ENCODE data around the gene C1orf105.
"Not testable (repeated sequence)": the region's sequence is repeated elsewhere in the genome, so short reads cannot be mapped to it uniquely, and the experiment has no call there.

C1orf105 gene

DNA sequence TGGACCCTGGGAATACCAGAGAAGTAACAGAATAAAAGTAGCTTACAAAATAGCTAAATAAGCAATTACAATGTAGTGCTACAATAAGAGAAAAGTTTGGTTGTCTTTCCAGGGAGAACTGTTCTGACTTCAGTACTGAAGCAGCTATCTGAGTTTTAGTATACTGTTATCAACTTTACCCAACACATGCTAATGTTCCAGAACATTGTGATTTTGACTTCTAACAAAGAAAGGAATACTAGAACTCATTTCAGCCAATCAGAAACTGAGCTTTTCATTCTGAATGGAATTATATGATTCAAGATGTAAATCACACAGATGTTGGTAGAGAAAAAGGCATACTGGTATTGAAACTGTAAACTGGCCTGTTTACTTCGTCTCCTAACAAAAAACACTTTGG, at the start of gene C1orf105:
Gene C1orf105 (plus strand): TSS at position 301 of the 400 bp plus-strand sequence. CDS start 201 bp downstream, outside the sequence.
- no peak for DNase-seq

DNA sequence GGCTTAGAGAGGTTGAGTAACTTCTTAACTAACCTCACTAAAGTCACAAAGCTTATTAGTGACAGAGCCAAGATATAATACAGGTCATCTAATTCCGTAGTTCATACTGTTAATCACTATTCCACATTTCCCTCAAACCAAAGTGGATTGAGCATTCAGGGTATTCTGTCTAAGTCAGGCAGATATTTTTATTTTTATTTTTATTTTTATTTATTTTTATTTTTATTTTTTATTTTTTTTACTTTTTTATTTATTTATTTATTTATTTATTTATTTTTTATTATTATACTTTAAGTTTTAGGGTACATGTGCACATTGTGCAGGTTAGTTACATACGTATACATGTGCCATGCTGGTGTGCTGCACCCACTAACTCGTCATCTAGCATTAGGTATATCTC, 48.8 kb upstream of the C1orf105 start:
- DNase-seq = not testable (repeated sequence)

DNA sequence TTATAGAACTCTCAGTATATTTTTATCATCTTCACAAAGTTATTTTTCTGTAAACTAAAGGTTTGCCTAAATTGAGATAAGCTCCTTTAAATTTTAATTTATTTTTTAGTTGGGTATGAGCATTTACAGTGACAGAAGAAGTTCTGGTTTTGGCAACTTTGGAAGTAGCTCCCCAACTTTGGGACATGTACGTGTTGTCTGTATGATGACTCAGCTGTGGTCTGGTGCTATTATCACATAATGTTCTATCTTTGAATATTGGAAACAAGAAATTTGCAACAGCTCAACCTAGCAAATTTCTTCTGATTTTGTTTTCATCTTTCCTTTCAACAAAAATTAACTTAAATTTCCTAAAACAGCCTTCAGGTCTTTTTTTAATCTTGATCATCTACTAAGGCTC, 46.6 kb upstream of the C1orf105 start:
- no peak for DNase-seq

GRCh38 chr1:172375211-172375631, 45.3 kb upstream of the C1orf105 start:
- no peak for DNase-seq

GRCh38 chr1:172376431-172376830, 44.1 kb upstream of the C1orf105 start:
- no peak for DNase-seq

DNA sequence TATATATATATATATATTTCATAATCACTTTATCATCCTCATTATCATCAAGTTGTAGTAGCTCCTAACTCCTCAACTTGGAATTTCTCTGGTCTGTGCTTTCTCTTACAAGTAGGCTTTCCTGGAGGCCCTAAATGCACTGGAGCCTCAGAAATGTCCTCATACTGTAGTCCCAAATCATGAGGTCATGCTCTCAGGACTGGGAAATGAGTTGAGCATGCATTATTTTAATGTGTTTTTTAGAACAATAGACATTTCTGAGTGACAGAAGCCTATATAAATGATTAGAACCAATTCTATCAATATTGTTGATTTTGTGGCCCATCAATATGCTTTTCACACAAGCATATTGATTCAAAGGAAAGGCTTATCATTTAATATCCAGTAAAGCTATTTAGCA, 42.9 kb upstream of the C1orf105 start:
- no peak for DNase-seq

DNA sequence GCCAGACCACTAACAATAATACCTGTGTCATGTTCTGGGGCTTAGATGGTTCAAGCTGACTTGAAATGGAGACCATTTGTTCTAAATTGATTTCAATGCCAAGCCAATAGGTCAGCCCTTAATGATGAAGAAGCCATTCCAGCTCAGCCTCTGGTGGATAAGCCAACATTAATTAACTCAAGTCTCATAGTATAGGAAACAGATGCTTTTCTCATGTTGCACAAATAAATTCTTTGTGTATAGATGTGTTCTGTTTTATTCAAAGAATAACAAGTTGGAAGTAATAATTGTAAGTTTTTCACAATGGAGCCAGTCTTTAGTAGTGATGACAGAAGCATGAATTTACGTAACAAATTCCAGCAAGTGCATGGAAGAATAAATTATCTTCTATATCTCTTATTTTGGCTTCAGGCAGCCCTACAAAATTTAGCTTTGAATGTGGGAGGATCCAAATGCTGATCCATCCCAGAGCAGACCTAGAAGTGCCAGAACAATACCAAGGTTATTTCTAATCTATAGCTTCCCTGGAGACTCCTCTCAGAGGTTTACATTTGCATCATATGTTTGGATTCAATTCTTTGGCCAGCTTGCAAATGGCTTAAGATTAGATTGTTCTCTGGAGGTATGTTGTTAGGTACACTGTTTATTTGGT, 42.2 kb upstream of the C1orf105 start:
- DNase-seq = no peak

DNA sequence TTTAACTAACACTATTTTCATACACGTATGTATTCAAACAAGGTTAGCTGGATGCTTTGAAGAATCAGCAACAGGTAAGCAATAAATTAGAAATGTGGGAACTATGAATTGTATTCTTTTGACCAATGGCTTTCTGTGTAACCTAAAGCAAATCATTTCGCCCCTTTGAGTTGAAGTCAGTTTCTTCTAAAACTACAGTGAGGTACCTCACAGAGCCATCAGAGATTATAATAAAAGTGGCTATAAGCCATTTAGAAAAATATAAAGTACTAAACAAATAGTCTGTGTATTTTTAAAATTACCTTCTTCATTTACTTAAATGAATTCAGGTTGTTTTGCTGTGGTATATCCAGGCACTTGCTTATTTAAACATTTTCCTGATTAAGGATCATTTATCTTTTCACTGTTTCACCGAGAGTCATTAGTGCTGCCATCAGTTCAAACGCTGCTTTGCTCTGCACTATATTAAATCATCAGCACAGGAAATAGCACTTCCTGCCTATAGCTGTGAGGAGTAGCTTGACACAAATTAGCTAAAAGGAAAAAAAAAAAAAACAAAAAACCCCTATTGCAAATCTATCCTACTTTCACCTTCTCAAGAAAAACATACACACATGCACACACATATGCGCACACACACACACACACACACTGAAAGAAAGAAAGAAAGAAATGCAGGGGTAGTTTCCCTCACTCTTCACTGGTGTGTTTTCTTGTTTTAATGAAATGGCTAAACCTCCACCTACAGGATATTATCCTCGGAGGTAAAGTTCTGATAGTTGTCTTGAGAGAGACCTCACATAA, 39.8 kb upstream of the C1orf105 start:
- no peak for DNase-seq

- no peak for DNase-seq
These were observed 38.5 kb upstream of the C1orf105 start for GRCh38 chr1:172381946-172382345.

DNA sequence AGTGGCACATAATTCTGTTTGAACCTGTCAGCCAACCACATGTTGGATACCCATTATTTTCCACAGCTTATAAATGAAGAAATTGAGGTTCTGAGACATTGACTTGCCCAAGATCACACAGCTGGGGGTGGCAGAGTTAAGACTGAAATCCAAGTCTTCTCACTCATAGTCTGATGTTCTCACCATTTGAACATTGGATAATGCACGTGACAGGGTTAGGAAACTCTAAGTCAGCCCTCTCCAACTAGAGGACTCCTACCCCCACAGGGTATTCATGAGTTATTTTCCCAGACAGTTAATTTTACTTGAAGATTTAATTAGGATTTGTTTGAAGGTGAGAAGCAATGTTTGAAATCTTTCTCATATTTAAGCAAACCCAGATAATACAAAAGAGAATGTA, 38.1 kb upstream of the C1orf105 start:
- DNase-seq = no peak

DNA sequence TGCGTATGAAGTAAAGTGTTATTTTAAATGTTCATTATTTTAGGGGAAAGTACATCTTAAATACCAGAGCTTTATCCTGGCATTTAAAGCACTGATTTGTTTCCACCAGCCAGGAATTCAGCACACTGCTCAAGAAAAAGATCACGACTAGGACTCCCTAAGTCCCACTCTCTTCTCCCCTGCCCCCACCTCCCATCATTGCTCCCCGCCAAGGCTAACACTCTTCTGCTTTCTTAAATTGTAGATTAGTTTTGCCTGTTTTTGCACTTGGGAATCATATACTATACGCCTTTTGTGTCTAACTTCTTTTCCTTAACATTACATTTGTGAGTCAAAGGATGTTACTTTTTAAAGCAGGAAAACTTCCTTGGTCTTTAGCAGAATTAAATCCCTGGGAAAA, 37.5 kb upstream of the C1orf105 start:
- no peak for DNase-seq

DNA sequence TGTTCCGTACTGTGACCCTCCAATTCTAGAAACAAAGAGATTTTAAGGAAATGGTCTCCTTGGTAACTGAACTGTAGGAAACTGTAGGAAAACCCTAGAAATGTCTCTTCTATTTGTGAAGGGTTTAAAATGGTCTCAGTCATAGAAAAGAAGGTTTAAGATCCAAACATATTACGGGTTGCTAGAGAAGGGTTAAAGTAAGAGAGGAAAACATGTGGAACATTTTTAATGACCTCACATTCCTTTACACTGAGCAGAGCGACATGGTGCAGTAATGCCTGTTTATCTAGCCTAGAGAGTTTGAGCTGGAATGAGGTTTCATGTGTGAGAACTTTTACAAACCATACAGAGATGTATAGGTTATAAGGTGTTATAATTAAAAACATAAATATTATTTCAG, 36.9 kb upstream of the C1orf105 start:
- DNase-seq = no peak

- DNase-seq = no peak
These were observed 35.8 kb upstream of the C1orf105 start for GRCh38 chr1:172384656-172385055.

DNA sequence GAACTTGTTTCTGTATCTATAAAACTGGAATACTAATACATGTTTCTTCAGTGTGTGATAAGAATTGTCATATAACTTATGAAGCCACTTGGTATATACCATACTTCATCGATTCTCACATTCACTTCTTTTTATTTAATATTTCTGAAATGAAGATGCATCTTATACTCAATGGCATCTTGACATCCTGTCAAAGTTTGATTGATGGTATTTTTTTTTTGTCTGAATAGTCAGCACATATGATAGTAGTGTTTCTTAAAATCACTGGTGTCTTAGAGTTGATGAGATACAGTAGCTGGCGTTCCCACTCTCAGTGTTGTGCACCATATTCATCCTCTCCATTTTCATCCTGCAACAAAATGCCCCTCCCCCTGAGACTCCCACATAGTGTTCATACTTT, 34.4 kb upstream of the C1orf105 start:
- DNase-seq = no peak

DNA sequence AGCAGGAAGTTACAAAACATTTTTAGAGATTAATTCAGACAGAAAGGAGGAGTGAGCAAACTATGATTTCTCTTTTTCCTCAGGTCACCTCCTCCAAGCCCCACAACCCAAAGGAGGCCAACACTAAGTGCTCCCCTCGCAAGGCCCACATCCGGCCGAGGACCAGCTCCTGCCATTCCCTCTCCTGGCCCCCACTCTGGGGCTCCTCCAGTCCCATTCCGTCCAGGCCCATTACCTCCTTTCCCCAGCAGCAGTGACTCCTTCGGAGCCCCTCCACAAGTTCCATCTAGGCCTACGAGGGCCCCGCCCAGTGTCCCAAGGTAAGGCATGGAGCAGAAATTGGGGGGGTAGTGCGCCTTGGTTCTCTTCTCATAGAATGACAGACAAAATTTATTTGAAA, 32.0 kb upstream of the C1orf105 start:
- no peak for DNase-seq

- DNase-seq = no peak
These were observed 30.2 kb upstream of the C1orf105 start for GRCh38 chr1:172390301-172390682.

DNA sequence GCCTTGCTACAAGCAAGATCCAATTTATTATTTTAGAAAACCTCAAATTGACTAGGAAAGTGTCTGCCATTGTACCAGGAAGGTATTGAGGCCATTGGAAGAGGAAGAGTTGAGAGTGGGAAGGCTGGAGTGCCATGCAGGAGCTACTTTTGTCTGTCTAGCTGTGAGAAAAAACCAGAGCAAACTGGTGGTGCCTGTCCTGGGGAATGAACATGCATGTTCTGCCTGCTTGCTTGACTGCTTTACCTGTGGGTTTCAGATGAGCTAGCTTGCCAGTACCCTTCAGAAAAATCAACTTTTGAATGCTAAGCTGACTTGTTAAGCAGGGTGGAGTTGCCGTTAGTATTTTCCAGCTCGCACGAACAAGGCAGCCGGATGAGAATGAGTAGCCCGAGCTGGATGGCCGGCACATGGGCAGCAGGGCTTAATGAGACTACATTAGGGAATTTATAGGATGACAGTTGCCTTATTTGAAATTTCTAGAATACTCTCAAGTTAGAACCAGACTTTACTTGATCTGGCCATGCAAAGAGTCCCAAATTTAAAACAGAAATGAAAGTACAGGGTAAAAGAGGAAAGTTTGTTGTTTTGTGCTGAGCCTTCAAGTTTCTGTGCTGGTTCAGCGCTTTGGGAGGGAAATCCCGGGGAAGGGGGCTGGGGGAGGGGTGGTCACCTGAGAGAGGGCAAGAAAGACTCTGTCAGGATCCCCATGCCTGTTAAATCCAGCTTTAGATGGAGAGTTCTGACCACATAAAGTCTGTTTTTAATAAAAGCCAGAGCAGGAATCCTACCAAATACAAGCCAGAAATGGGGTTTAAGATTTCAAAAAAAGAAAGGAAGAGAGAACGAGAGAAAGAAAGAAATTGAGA, 29.6 kb upstream of the C1orf105 start:
- DNase-seq = peak in 6 of 56 donors; percentile 1 to 24 (median 14)

DNA sequence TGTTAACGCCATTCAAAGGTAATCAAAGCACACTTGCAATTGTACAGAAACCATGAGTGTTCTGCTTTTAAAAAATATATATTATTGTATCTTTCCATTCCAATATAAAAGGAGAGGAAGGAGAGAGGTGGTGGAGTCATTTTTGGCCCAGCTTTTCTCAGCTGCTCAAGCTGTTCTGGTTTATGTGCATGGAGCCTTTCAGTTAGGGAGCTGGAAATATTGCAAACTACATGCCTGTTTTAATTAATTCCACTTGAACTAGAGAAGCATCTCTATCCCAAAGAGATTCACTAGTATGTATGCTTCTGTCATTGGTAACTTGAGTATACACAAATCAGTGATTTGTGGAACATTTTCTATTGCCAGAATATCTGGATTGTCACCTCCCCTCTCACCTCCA, 28.5 kb upstream of the C1orf105 start:
- DNase-seq = no peak

- peak in 2 of 56 donors; percentile 2 to 18 for DNase-seq
These were observed 27.1 kb upstream of the C1orf105 start for GRCh38 chr1:172393354-172393753.

DNA sequence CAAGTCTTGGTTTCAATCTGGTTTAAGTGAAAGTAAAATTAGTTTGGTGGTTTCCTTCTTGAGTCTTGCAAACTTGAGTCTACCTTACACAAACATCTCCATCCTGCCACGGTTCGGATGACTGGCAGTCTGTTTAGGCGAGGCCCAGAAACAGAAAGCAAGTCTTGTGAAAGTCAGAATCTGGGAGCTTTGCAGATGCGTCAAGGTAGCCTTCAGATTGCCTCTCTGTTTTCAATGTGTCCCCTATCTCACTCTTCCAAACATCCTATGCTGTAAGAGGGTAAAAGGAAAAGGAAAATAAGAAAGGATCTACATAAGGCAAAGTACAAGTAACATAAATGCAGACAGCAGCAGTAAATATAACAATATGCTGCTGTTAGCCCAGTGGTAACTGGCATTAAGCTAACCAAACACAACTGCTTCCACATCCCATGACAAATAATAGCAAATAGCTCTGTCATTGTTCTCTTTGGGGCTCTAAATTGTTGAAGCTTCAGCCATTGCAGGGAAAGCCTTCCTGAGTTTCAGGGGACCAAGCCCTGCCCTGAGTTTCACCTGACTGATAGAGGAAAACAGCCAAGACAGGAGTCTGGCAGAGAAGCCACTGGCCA, 26.2 kb upstream of the C1orf105 start:
- DNase-seq = peak in 8 of 56 donors; percentile 1 to 29 (median 12)

GRCh38 chr1:172394811-172395210, 25.7 kb upstream of the C1orf105 start:
- DNase-seq = no peak

- DNase-seq = no peak
These were observed 24.9 kb upstream of the C1orf105 start for GRCh38 chr1:172395576-172395975.

Data from nucleus accumbens (tissue), 56 donors.